Testis (tissue), 2 donors: ENCODE results near the gene SKI.

Source experiments
- POLR2A ChIP-seq: fragments of 450-650 bp; IDR thresholded peaks from one replicate; pipeline ENCODE4 v1.6.1; 2017; ENCODE audit warnings: antibody characterized with exemption, mild to moderate bottlenecking, moderate library complexity
- TF ChIP-seq, protein P1 (sequence below), 3 experiments: fragments of 450-650 bp in 2 of 3; fragments of 200-600 bp in 1 of 3; sonication (generic) in 1 of 3; IDR thresholded peaks; one replicate each; pipeline ENCODE4 v1.5.1; 2016 to 2019; ENCODE audit warnings: antibody characterized with exemption in 3 of 3, mild to moderate bottlenecking in 2 of 3, moderate library complexity in 1 of 3

DNA sequence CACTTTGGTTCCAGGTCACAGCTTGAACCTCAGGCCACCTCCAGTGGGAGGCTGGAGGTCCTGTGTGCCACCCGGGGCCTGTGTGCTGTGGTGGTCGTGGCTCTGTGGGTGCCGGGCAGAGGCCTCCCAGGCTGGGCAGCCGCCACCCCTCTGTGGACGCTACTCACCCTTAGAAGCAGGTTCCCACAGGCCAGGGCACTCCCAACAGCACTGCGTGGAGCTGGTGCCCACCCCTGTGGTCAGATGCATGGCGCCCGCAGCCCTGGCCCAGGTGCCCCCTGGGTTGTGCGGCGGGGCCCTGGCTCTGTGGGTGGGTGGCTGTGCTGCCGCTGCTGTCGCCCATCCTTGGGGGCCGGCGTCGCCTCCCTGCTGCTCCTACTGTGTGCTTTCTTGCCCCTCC lies 39.7 kb downstream of the SKI start:
- TF ChIP-seq POLR2A, result no peak
- TF ChIP-seq, protein P1, sequence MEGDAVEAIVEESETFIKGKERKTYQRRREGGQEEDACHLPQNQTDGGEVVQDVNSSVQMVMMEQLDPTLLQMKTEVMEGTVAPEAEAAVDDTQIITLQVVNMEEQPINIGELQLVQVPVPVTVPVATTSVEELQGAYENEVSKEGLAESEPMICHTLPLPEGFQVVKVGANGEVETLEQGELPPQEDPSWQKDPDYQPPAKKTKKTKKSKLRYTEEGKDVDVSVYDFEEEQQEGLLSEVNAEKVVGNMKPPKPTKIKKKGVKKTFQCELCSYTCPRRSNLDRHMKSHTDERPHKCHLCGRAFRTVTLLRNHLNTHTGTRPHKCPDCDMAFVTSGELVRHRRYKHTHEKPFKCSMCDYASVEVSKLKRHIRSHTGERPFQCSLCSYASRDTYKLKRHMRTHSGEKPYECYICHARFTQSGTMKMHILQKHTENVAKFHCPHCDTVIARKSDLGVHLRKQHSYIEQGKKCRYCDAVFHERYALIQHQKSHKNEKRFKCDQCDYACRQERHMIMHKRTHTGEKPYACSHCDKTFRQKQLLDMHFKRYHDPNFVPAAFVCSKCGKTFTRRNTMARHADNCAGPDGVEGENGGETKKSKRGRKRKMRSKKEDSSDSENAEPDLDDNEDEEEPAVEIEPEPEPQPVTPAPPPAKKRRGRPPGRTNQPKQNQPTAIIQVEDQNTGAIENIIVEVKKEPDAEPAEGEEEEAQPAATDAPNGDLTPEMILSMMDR (IDR thresholded peaks at IDR 0.05), result no peak
